A549 (cell line): Measurements from ENCODE around the gene SDSL. TPM values are rescaled to one million over a fixed set of nuclear protein-coding genes. Genes with fewer than 3 reads are reported as not detected.
A peak's percentile ranks its signal among the peaks of the same experiment; 100 is the strongest.

Experiments used
- ATAC-seq, 2 experiments: fragments of 200-7000 bp in 1 of 2; fragments of >200 bp in 1 of 2; cut with Nextera tagmentation in 1 of 2; cut with Tn5 transposase in 1 of 2; 3 replicates each; pipeline versions ENCODE4 v1.8.0 to v1.9.1; 2018 to 2020; ENCODE audit warnings: mild to moderate bottlenecking in 1 of 2, moderate library complexity in 1 of 2
- CTCF ChIA-PET: fragments of 300-600 bp; sonication (Branson Sonifier 250); formaldehyde crosslinking; extraction: SDS; loops from one replicate; lab custom pipeline; 2021; ENCODE audit warnings: antibody characterized with exemption, inconsistent platforms; lab: Yijun Ruan, JAX
- POLR2A ChIA-PET: fragments of 350-600 bp; formaldehyde crosslinking; extraction: SDS; loops from one replicate; lab custom pipeline; 2021; ENCODE audit warnings: antibody characterized with exemption, inconsistent platforms; lab: Yijun Ruan, JAX
- DNase-seq, 2 experiments: peaks; one replicate each; pipeline versions ENCODE4 v3.0.0 to v3.0.0-alpha.2; 2011 to 2016; ENCODE audit warnings: low read depth in 1 of 2, low spot score in 1 of 2
- FAIRE-seq: peaks from 2 replicates; lab custom pipeline; 2011; peaks lifted over from hg19 to GRCh38; lab: Jason Lieb, UNC
- H3K27ac ChIP-seq, 2 experiments: fragments of >200 bp; sonication (Bioruptor Twin); formaldehyde crosslinking; 3 replicates each; pipeline ENCODE4 v1.5.1; 2016 to 2017
- H3K4me1 ChIP-seq: fragments of >200 bp; sonication (Bioruptor Twin); formaldehyde crosslinking; 3 replicates; pipeline ENCODE4 v1.6.1; 2016
- H3K4me2 ChIP-seq: fragments of >200 bp; sonication (Bioruptor Twin); formaldehyde crosslinking; 3 replicates; pipeline ENCODE4 v1.6.1; 2016
- H3K4me3 ChIP-seq: fragments of >200 bp; sonication (Bioruptor Twin); formaldehyde crosslinking; 3 replicates; pipeline ENCODE4 v1.5.1; 2016
- H3K9me3 ChIP-seq: fragments of >200 bp; sonication (Bioruptor Twin); formaldehyde crosslinking; 3 replicates; pipeline ENCODE4 v1.6.1; 2016
- BHLHE40 ChIP-seq: IDR thresholded peaks from 2 replicates; pipeline ENCODE4 v1.6.1; 2012; ENCODE audit warnings: low read depth, low read length, inconsistent platforms
- CBX2 ChIP-seq: fragments of 200-600 bp; sonication (generic); IDR thresholded peaks from 2 replicates; pipeline ENCODE4 v1.6.1; 2016; ENCODE audit warnings: low read depth, mild to moderate bottlenecking, borderline replicate concordance
- CHD4 ChIP-seq: fragments of 200-600 bp; sonication (generic); IDR thresholded peaks from 2 replicates; pipeline ENCODE4 v1.6.1; 2016; ENCODE audit warnings: antibody characterized with exemption, mild to moderate bottlenecking, borderline replicate concordance
- EHF ChIP-seq: fragments of 250-450 bp; sonication (Bioruptor Pico); IDR thresholded peaks from 2 replicates; pipeline ENCODE4 v1.5.0; 2020; ENCODE audit warnings: mild to moderate bottlenecking
- FOSL2 ChIP-seq, 2 experiments: fragments of 450-650 bp in 1 of 2; fragments of >200 bp in 1 of 2; sonication (Bioruptor Twin) in 1 of 2; formaldehyde crosslinking; IDR thresholded peaks; 2 replicates each; pipeline versions ENCODE4 v1.5.0 to v1.6.1; 2016 to 2020; ENCODE audit warnings: mild to moderate bottlenecking in 1 of 2, moderate library complexity in 1 of 2
- HDAC2 ChIP-seq: fragments of 200-600 bp; sonication (generic); IDR thresholded peaks from 2 replicates; pipeline ENCODE4 v1.6.1; 2016
- HOXA7 ChIP-seq: fragments of 250-450 bp; sonication (Bioruptor Pico); IDR thresholded peaks from 2 replicates; pipeline ENCODE4 v1.5.0; 2020; ENCODE audit warnings: mild to moderate bottlenecking, moderate library complexity
- HOXB13 ChIP-seq: fragments of 250-450 bp; sonication (Bioruptor Pico); IDR thresholded peaks from 2 replicates; pipeline ENCODE4 v1.5.0; 2020; ENCODE audit warnings: low read depth, mild to moderate bottlenecking, moderate library complexity
- JUN ChIP-seq, 2 experiments: fragments of >200 bp; sonication (Bioruptor Twin); formaldehyde crosslinking; IDR thresholded peaks; 2 replicates in 1 of 2; 3 replicates in 1 of 2; pipeline ENCODE4 v1.6.1; 2016 to 2017
- KDM1A ChIP-seq: fragments of 200-600 bp; sonication (generic); IDR thresholded peaks from 2 replicates; pipeline ENCODE4 v1.6.1; 2016; ENCODE audit warnings: low read depth, mild to moderate bottlenecking
- NPAS2 ChIP-seq: fragments of 250-450 bp; sonication (Bioruptor Pico); IDR thresholded peaks from 2 replicates; pipeline ENCODE4 v1.8.0; 2022; ENCODE audit warnings: mild to moderate bottlenecking, moderate library complexity, borderline replicate concordance
- NR3C1 ChIP-seq: fragments of >200 bp; sonication (Bioruptor Twin); formaldehyde crosslinking; IDR thresholded peaks from 3 replicates; pipeline ENCODE4 v1.6.1; 2017
- POLR2AphosphoS2 ChIP-seq: conservative IDR thresholded peaks from 2 replicates; pipeline ENCODE4 v1.6.1; 2012; ENCODE audit warnings: low read length, improper control_type of control experiment, inconsistent platforms
- SREBF2 ChIP-seq: fragments of 450-650 bp; IDR thresholded peaks from 2 replicates; pipeline ENCODE4 v1.6.1; 2014; ENCODE audit warnings: mild to moderate bottlenecking, moderate library complexity
- TP53 ChIP-seq: fragments of 250-450 bp; sonication (Bioruptor Pico); IDR thresholded peaks from 2 replicates; pipeline ENCODE4 v1.5.0; 2021; ENCODE audit warnings: mild to moderate bottlenecking, moderate library complexity
- WGBS: methylation state at CpG from one replicate; pipeline ENCODE4 v1.1.6; 2017; ENCODE audit errors: missing lambda C conversion rate; 5-methylcytosine and 5-hydroxymethylcytosine counted together
- polyA plus RNA-seq, 4 experiments: library from polyadenylated mRNA; depleted of rRNA in 3 of 4; stranded (reverse); fragments of >200 nt; fragmentation: RNase III in 1 of 4; extraction: RNeasy Plus Mini Kit Qiagen cat#74134 plus additional on column Dnase treatment in 1 of 4; gene quantifications; 2 replicates in 3 of 4; 3 replicates in 1 of 4; pipeline ENCODE4 v1.2.3, GENCODE V29; 2011 to 2017
- TF ChIP-seq, protein P1 (sequence below): IDR thresholded peaks from 2 replicates; pipeline ENCODE4 v1.6.1; 2012; ENCODE audit warnings: low read depth, borderline replicate concordance
- TF ChIP-seq, protein P2 (sequence below): fragments of >200 bp; sonication (Bioruptor Twin); formaldehyde crosslinking; IDR thresholded peaks from 3 replicates; pipeline ENCODE4 v1.5.1; 2016
- TF ChIP-seq, protein P3 (sequence below): IDR thresholded peaks from 2 replicates; pipeline ENCODE4 v1.6.1; 2012
- TF ChIP-seq, protein P4 (sequence below): fragments of 450-650 bp; IDR thresholded peaks from 2 replicates; pipeline ENCODE4 v1.6.1; 2014; ENCODE audit warnings: antibody characterized with exemption

The SDSL gene
- polyA plus RNA-seq, 2 of the 4 experiments (the other 2 are of a cell fraction), result 21.0 to 26.7 TPM

DNA sequence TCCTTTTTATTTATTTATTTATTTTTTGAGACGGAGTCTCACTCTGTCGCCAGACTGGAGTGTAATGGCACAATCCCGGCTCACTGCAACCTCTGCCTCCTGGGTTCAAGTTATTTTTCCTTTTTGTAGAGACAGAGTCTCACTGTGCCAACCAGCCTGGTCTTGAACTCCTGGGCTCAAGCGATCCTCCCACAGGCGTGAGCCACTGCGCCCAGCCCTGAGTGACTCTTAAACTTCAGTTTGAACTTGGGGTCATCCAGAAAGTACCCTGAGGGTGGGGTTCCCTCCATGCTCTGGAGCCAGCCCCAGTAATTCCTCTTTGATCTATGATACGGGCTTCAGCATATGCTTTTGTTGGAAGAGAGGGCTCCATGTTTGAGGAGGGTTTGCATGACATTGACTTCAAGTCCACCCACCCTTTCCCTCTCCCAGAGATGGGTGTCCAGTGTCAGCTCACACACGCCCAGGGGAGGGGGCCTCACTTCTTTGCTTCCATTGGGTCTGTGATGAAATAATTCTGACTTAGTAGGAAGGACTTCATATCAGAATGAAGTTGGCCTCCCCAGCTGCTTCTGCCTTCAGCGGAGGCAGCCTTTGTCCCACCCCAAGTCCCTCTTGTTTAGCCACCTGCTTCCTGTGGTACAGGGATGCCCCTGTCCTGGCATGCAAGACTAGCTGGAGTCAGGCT, 30.4 kb upstream of the SDSL start:
- no peak for TF ChIP-seq FOSL2 (IDR thresholded peaks at IDR 0.05)
- TF ChIP-seq FOSL2 (CRISPR knock-in tag; IDR thresholded peaks at IDR 0.05), result no peak
- TF ChIP-seq KDM1A, result no peak
- TF ChIP-seq CHD4, result no peak
- TF ChIP-seq TP53, result no peak
- TF ChIP-seq JUN (IDR thresholded peaks at IDR 0.05), result no peak
- TF ChIP-seq EHF (CRISPR knock-in tag), result no peak
- no peak for TF ChIP-seq NPAS2 (CRISPR knock-in tag)
- TF ChIP-seq, protein P1, sequence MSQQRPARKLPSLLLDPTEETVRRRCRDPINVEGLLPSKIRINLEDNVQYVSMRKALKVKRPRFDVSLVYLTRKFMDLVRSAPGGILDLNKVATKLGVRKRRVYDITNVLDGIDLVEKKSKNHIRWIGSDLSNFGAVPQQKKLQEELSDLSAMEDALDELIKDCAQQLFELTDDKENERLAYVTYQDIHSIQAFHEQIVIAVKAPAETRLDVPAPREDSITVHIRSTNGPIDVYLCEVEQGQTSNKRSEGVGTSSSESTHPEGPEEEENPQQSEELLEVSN, result no peak
- TF ChIP-seq HOXB13, result no peak
- TF ChIP-seq, protein P2, sequence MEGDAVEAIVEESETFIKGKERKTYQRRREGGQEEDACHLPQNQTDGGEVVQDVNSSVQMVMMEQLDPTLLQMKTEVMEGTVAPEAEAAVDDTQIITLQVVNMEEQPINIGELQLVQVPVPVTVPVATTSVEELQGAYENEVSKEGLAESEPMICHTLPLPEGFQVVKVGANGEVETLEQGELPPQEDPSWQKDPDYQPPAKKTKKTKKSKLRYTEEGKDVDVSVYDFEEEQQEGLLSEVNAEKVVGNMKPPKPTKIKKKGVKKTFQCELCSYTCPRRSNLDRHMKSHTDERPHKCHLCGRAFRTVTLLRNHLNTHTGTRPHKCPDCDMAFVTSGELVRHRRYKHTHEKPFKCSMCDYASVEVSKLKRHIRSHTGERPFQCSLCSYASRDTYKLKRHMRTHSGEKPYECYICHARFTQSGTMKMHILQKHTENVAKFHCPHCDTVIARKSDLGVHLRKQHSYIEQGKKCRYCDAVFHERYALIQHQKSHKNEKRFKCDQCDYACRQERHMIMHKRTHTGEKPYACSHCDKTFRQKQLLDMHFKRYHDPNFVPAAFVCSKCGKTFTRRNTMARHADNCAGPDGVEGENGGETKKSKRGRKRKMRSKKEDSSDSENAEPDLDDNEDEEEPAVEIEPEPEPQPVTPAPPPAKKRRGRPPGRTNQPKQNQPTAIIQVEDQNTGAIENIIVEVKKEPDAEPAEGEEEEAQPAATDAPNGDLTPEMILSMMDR, result no peak
- no peak for TF ChIP-seq CBX2
- TF ChIP-seq, protein P3, sequence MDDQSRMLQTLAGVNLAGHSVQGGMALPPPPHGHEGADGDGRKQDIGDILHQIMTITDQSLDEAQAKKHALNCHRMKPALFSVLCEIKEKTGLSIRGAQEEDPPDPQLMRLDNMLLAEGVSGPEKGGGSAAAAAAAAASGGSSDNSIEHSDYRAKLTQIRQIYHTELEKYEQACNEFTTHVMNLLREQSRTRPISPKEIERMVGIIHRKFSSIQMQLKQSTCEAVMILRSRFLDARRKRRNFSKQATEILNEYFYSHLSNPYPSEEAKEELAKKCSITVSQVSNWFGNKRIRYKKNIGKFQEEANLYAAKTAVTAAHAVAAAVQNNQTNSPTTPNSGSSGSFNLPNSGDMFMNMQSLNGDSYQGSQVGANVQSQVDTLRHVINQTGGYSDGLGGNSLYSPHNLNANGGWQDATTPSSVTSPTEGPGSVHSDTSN, result no peak
- TF ChIP-seq POLR2AphosphoS2, result no peak
- ATAC-seq (no peak), DNase-seq (no peak), FAIRE-seq (no peak)
- WGBS, result 88% methylated on average over 9 of the region's 9 CpGs
- no peak overlapping the region for H3K4me3 ChIP-seq
- no peak overlapping the region for H3K27ac ChIP-seq
- H3K9me3 ChIP-seq, result no peaks in the 10 kb centered on the region
- no peaks in the 10 kb centered on the region for H3K4me1 ChIP-seq
- ChIA-PET CTCF (interaction anchor here (0.6 to 1.4 kb wide), 3 partner anchors 15 to 34 kb away, joined by 3 to 4 read pairs (median 4); no protein-coding TSS in a partner anchor), POLR2A (no interaction called here)
- no peak overlapping the region for H3K4me2 ChIP-seq

DNA sequence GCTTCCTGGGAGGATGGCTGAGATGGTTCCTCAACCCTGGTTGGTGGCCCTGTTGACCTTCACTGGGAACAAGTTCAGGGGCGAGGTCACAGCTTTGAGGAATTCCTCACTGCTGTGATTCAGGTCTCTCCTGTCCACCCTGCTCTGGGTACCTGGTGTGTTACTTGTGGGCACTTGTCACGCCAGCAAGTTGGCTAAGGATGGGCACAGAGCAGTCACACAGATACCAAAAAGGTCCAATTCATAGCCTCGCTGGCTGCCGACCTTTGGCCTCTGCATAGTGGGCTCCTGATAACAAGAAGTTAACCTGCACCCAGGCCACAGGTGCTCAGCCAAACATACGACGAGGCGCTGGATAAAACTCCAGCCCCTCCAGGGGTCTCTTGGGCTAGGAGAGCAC, 29.7 kb upstream of the SDSL start:
- CTCF ChIA-PET, result interaction anchor here (0.6 to 1.4 kb wide), 3 partner anchors 14 to 33 kb away, joined by 3 to 4 read pairs (median 4); no protein-coding TSS in a partner anchor
- no peak overlapping the region for H3K4me2 ChIP-seq
- 86% methylated on average over 7 of the region's 7 CpGs for WGBS
- TF ChIP-seq HOXA7 (CRISPR knock-in tag) (no peak), BHLHE40 (no peak), SREBF2 (no peak)
- TF ChIP-seq, protein P4, sequence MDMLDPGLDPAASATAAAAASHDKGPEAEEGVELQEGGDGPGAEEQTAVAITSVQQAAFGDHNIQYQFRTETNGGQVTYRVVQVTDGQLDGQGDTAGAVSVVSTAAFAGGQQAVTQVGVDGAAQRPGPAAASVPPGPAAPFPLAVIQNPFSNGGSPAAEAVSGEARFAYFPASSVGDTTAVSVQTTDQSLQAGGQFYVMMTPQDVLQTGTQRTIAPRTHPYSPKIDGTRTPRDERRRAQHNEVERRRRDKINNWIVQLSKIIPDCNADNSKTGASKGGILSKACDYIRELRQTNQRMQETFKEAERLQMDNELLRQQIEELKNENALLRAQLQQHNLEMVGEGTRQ, result no peak
- H3K4me3 ChIP-seq, result no peak overlapping the region
- DNase-seq (no peak), FAIRE-seq (no peak), ATAC-seq (no peak)
- POLR2A ChIA-PET, result no interaction called here
- H3K27ac ChIP-seq, result no peak overlapping the region
- H3K4me1 ChIP-seq, result no peaks in the 10 kb centered on the region
- no peaks in the 10 kb centered on the region for H3K9me3 ChIP-seq

DNA sequence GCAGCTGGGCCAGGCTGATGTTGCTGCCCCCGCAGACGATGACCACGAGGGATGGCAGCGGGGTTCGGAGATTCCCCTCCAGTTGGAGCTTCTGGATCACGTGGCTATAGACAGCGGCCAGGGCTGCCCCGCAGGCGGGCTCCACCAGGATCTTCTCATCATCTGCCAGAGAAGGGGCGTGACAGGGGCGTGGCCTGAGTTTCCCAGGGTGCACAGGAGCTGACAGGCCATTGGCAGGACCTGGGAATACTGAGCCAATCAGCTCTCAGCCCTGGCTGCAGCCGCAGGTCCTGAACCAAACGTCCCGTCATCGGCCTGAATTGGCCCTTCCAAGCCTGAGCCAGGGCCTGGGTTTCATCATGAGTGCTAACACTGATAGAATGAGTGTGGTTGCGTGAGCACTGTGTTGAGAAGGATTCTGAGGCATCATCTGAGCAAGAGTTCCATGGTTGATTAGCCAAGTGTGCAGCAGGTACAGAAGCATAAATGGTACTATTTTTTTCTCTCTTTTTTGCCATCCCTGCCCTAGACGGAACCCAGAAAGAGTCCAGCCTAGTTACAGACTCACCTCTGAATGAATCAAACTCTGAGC, 29.1 kb upstream of the SDSL start:
- peak in 1 of 2 experiments; percentile 42 for DNase-seq
- H3K9me3 ChIP-seq, result no peaks in the 10 kb centered on the region
- H3K4me3 ChIP-seq, result no peak overlapping the region
- POLR2A ChIA-PET, result no interaction called here
- no peaks in the 10 kb centered on the region for H3K4me1 ChIP-seq
- FAIRE-seq, result no peak
- ATAC-seq, result peak in 1 of 2 experiments; percentile 58; a peak in 3 of 6 replicates
- H3K4me2 ChIP-seq, result no peak overlapping the region
- H3K27ac ChIP-seq, result no peak overlapping the region
- CTCF ChIA-PET, result interaction anchor here (1.4 kb wide), 1 partner anchor 32 kb away, joined by 4 read pairs; no protein-coding TSS in a partner anchor
- TF ChIP-seq HDAC2 (no peak), NR3C1 (no peak), POLR2AphosphoS2 (no peak)
- TF ChIP-seq, protein P3, result no peak
- 82% methylated on average over 13 of the region's 17 CpGs for WGBS
